GF-D8 (cell line): Measurements from ENCODE around the gene CNTNAP2.
"Not testable (repeated sequence)": the region's sequence is repeated elsewhere in the genome, so short reads cannot be mapped to it uniquely, and the experiment has no call there.

ENCODE experiments used
- DNase-seq: peaks from one replicate; lab custom pipeline; 2025; lab: John Stamatoyannopoulos, UW

CNTNAP2 gene

GRCh38 chr7:148262721-148263229 lies 2146.2 kb downstream of the CNTNAP2 start:
- no peak for DNase-seq

- peak; percentile 12 for DNase-seq
Observed at GRCh38 chr7:148264933-148265557, 2148.4 kb downstream of the CNTNAP2 start.

- no peak for DNase-seq
Observed at GRCh38 chr7:148265896-148266295, 2149.3 kb downstream of the CNTNAP2 start.

- DNase-seq = no peak
Observed at GRCh38 chr7:148266795-148267194, 2150.2 kb downstream of the CNTNAP2 start.

GRCh38 chr7:148270576-148270975 lies 2154.0 kb downstream of the CNTNAP2 start:
- DNase-seq = no peak

- no peak for DNase-seq
Observed at GRCh38 chr7:148274118-148274517, 2157.5 kb downstream of the CNTNAP2 start.

GRCh38 chr7:148275359-148275890 lies 2158.8 kb downstream of the CNTNAP2 start:
- DNase-seq = no peak

GRCh38 chr7:148276314-148277041 lies 2159.9 kb downstream of the CNTNAP2 start:
- no peak for DNase-seq

- DNase-seq = no peak
Observed at GRCh38 chr7:148277042-148277660, 2160.6 kb downstream of the CNTNAP2 start.

- DNase-seq = no peak
Observed at GRCh38 chr7:148286150-148286549, 2169.5 kb downstream of the CNTNAP2 start.

GRCh38 chr7:148287538-148287937 lies 2170.9 kb downstream of the CNTNAP2 start:
- no peak for DNase-seq

GRCh38 chr7:148288592-148289151 lies 2172.1 kb downstream of the CNTNAP2 start:
- no peak for DNase-seq

GRCh38 chr7:148289630-148290029 lies 2173.0 kb downstream of the CNTNAP2 start:
- DNase-seq = no peak

- no peak for DNase-seq
Observed at GRCh38 chr7:148290538-148290937, 2173.9 kb downstream of the CNTNAP2 start.

GRCh38 chr7:148291799-148292198 lies 2175.2 kb downstream of the CNTNAP2 start:
- no peak for DNase-seq

GRCh38 chr7:148296994-148297644 lies 2180.5 kb downstream of the CNTNAP2 start:
- no peak for DNase-seq

GRCh38 chr7:148298768-148299167 lies 2182.2 kb downstream of the CNTNAP2 start:
- not testable (repeated sequence) for DNase-seq

GRCh38 chr7:148299350-148300276 lies 2183.0 kb downstream of the CNTNAP2 start:
- no peak for DNase-seq

- DNase-seq = not testable (repeated sequence)
Observed at GRCh38 chr7:148302436-148302835, 2185.8 kb downstream of the CNTNAP2 start.

- DNase-seq = no peak
Observed at GRCh38 chr7:148303295-148304082, 2186.9 kb downstream of the CNTNAP2 start.
